ENCODE results near the gene KRTDAP.

The KRTDAP gene

DNA sequence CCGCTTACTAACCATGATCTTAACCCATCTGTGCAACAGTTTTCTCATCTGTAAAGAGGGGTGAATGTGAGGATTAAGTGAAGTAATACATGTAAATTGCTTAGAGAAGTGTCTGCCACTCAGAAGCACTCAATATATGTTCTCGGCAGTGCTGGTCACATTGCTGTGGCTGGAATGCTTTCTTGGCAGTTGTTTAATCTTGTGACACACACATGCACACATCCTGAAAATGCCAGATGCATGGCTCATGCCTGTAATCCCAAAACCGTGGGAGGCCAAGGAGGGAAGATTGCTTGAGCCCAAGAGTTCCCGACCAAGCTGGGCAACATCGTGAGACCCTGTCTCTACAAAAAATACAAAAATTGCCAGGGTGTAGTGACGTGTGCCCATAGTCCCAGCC is 28.0 kb upstream of the KRTDAP start:
- no peak for DNase-seq (ENCODE audit: low read depth, low spot score)
- Histone ChIP-seq H3K9me3 (ENCODE audit: low read depth, low read length) (no peaks in the 10 kb centered on the region), H3K4me3 (no peak overlapping the region), H3K9ac (ENCODE audit: insufficient read length) (no peak overlapping the region), H3K27ac (no peak overlapping the region), H3K36me3 (ENCODE audit: insufficient read depth, low read length) (no peaks in the 10 kb centered on the region)
- no peak for TF ChIP-seq FOXP2 (optimal IDR thresholded peaks at IDR 0.05; ENCODE audit: control extremely low read depth, extremely low read length, insufficient read depth)
- TF ChIP-seq POLR2AphosphoS5 (IDR thresholded peaks at IDR 0.05; ENCODE audit: borderline replicate concordance, low read depth, low read length): no peak
- TF ChIP-seq EZH2 (IDR thresholded peaks at IDR 0.05): no peak

DNA sequence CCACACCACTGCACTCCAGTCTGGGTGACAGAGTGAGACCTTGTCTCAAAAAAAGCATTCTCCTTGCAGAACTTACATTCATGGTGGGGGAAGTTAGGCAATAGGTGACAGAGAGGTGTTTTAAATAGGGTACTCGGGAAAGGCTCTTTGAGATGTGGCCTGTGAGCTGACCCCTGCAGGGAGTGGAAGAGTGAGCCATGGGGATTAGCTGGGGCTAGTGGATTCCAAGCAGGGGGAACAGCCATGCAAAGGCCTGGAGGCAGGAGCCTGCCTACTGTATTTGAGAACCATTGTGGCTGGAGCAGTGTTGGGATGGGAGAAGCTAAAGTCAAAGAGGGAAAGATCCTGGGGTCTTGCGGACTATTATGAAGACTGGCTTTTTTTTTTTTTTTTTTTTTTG is 27.1 kb upstream of the KRTDAP start:
- no peak overlapping the region for H3K27ac ChIP-seq
- H3K9ac ChIP-seq (ENCODE audit: insufficient read length): no peak overlapping the region
- TF ChIP-seq POLR2AphosphoS5 (IDR thresholded peaks at IDR 0.05; ENCODE audit: borderline replicate concordance, low read depth, low read length): no peak
- no peak for TF ChIP-seq EZH2 (IDR thresholded peaks at IDR 0.05)
- no peak for TF ChIP-seq FOXP2 (optimal IDR thresholded peaks at IDR 0.05; ENCODE audit: control extremely low read depth, extremely low read length, insufficient read depth)
- H3K4me3 ChIP-seq: no peak overlapping the region
- H3K9me3 ChIP-seq (ENCODE audit: low read depth, low read length): no peaks in the 10 kb centered on the region
- no peak for DNase-seq (ENCODE audit: low read depth, low spot score)
- H3K36me3 ChIP-seq (ENCODE audit: insufficient read depth, low read length): no peaks in the 10 kb centered on the region

DNA sequence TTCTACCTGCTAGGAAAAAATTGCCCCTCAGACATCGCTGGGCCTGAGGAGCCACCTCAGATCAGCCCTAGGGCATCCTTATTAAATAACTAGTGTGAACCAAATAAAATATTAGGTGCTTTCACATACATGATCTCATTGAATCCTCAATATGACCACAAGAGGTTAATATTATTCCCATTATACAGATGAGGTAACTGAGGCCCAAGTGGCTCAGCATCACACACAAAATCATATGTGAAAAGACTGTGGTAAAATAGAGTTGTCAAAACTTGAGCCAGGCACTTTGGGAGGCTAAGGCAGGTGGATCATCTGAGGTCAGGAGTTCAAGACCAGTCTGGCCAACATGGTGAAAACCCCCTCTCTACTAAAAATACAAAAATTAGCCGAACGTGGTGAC is 26.0 kb upstream of the KRTDAP start:
- Histone ChIP-seq H3K27ac (no peak overlapping the region), H3K9ac (ENCODE audit: insufficient read length) (no peak overlapping the region), H3K36me3 (ENCODE audit: insufficient read depth, low read length) (no peaks in the 10 kb centered on the region), H3K9me3 (ENCODE audit: low read depth, low read length) (no peaks in the 10 kb centered on the region), H3K4me3 (no peak overlapping the region)
- no peak for DNase-seq (ENCODE audit: low read depth, low spot score)
- TF ChIP-seq POLR2AphosphoS5 (IDR thresholded peaks at IDR 0.05; ENCODE audit: borderline replicate concordance, low read depth, low read length) (no peak), FOXP2 (optimal IDR thresholded peaks at IDR 0.05; ENCODE audit: control extremely low read depth, extremely low read length, insufficient read depth) (no peak), EZH2 (IDR thresholded peaks at IDR 0.05) (no peak)

DNA sequence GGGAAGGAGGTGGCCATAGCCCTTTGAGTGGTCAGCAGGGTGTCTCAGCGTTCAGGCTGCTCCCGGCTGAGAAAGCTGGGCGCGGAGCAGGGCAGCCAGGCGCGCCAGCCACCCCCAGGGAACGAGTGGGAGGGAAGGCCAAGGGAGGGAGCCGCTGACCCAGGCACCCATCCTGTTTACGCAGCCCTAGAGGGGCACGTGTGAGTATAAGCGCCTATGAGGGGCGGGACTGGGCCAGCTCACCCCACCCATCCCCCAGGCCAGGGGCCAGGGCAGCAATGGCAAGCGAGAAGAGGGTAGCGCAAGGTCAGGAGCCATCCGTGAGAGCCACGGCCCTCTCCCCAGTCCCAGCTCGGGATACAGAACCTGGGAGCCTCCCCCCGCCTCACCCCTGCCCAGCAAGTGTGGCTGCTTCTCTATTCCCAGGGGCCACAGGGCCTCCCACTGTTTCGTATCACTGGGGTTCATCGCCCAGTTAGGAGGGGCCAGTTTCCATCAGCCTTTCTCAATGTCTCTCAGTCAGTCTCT is 24.1 kb upstream of the KRTDAP start:
- H3K36me3 ChIP-seq (ENCODE audit: insufficient read depth, low read length): no peaks in the 10 kb centered on the region
- no peak for DNase-seq (ENCODE audit: low read depth, low spot score)
- TF ChIP-seq EZH2 (IDR thresholded peaks at IDR 0.05): no peak
- no peak for TF ChIP-seq POLR2AphosphoS5 (IDR thresholded peaks at IDR 0.05; ENCODE audit: borderline replicate concordance, low read depth, low read length)
- TF ChIP-seq FOXP2 (optimal IDR thresholded peaks at IDR 0.05; ENCODE audit: control extremely low read depth, extremely low read length, insufficient read depth): no peak
- H3K4me3 ChIP-seq: no peak overlapping the region
- no peak overlapping the region for H3K27ac ChIP-seq
- no peaks in the 10 kb centered on the region for H3K9me3 ChIP-seq (ENCODE audit: low read depth, low read length)
- H3K9ac ChIP-seq (ENCODE audit: insufficient read length): no peak overlapping the region

DNA sequence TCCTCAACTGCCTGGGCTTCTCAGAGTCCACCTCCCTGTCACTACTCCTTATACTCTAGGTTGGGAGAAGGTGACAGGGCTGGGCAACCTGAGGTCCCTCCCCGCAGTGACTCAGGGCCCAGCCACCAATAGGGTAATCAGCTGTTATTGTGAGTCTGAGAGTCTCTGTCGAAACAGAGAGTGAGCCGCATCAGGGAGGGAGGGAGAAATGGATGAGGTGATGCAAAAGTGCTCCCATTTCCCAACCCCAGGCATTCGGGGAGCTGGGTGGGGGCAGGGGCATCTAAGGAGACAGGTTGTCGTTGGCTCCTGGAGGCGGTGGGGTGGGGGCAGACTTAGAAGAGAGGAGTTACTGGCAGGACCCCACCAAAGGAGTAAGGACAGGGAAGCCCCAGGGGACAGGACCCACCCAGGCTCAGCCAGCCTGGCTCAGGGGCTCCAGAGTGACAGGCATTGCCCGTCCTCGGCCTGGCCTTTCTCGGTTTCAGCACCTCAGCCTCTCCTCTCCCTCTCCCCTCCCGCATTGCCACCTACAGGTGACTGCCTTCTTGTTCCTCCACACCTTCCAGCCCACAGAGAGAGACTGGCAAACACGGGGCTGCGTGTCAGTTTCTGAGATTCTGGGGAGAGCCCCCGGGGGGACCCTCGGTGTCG is 23.5 kb upstream of the KRTDAP start, which contains the start of gene DMKN:
DMKN (minus strand) TSS at position 22 of the 654 bp plus-strand sequence. CDS start 174 bp downstream, outside the sequence.
- Histone ChIP-seq H3K9me3 (ENCODE audit: low read depth, low read length) (no peaks in the 10 kb centered on the region), H3K4me3 (no peak within 1 kb of the TSS), H3K27ac (no peak within 1 kb of the TSS), H3K9ac (ENCODE audit: insufficient read length) (no peak within 1 kb of the TSS), H3K36me3 (ENCODE audit: insufficient read depth, low read length) (no peaks in the 10 kb centered on the region)
- DNase-seq (ENCODE audit: low read depth, low spot score): no peak
- TF ChIP-seq FOXP2 (optimal IDR thresholded peaks at IDR 0.05; ENCODE audit: control extremely low read depth, extremely low read length, insufficient read depth) (no peak), POLR2AphosphoS5 (IDR thresholded peaks at IDR 0.05; ENCODE audit: borderline replicate concordance, low read depth, low read length) (no peak), EZH2 (IDR thresholded peaks at IDR 0.05) (no peak)

DNA sequence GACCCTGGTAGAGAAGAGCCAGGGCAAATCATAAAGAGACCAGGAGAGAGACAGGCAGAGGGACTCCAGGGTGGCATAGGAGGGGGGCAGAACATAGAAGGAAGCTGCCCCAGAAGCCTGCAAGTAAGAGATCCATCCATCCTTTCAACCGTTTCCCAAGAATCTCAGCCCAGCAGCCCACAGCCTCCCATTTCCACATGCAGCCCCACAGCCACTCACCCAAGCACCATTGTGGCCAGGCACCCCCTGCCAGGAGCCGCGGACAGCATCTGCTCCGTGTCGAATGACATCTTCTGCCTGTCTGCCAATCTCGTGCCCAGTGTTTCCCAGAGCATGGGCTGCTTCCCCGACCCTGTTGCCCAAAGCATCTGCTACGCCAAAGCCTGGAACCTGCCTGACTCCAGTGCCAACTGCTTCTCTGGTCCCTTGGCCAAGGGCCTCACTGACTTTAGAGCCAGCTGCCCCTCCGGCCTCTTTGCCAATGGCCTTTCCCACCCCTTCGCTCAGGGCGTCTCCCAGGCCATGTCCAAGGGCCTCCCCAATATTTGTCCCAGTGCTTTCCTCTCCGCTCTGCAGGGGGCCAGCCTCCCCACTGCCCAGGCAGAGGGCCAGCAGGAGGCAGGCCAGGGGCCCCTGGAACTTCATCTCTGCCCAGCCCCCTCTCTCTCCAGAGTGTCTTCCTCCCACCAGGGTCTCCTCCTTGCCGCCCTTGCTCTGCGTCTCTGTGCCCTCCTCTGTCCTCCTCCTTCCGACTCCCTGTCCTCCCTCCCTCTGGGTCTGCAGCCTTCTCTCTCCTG is 22.8 kb upstream of the KRTDAP start:
- H3K9me3 ChIP-seq (ENCODE audit: low read depth, low read length): no peaks in the 10 kb centered on the region
- H3K27ac ChIP-seq: no peak overlapping the region
- TF ChIP-seq EZH2 (IDR thresholded peaks at IDR 0.05) (no peak), POLR2AphosphoS5 (IDR thresholded peaks at IDR 0.05; ENCODE audit: borderline replicate concordance, low read depth, low read length) (no peak), FOXP2 (optimal IDR thresholded peaks at IDR 0.05; ENCODE audit: control extremely low read depth, extremely low read length, insufficient read depth) (no peak)
- H3K9ac ChIP-seq (ENCODE audit: insufficient read length): no peak overlapping the region
- DNase-seq (ENCODE audit: low read depth, low spot score): no peak
- no peak overlapping the region for H3K4me3 ChIP-seq
- no peaks in the 10 kb centered on the region for H3K36me3 ChIP-seq (ENCODE audit: insufficient read depth, low read length)

DNA sequence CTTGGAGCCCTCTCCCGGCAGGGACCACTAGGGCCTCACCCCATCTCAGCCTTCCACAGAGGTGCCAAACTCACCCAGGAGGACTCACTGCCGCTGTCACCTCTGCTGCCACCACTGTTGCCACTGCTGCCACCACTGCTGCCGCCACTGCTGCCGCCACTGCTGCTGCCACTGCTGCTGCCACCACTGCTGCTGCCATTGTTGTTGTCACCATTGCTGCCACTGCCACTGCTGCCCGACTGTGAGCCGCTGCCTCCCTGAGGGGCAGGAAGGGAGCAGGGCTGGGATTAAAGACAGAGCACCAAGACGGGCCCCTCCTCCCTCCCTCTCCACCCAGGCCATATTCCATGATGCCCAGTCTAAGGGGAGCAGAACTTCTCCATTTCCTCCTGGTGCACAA is 21.1 kb upstream of the KRTDAP start:
- DNase-seq (ENCODE audit: low read depth, low spot score): no peak
- Histone ChIP-seq H3K27ac (no peak overlapping the region), H3K9ac (ENCODE audit: insufficient read length) (no peak overlapping the region), H3K9me3 (ENCODE audit: low read depth, low read length) (no peaks in the 10 kb centered on the region), H3K4me3 (no peak overlapping the region), H3K36me3 (ENCODE audit: insufficient read depth, low read length) (no peaks in the 10 kb centered on the region)
- TF ChIP-seq FOXP2 (optimal IDR thresholded peaks at IDR 0.05; ENCODE audit: control extremely low read depth, extremely low read length, insufficient read depth) (no peak), POLR2AphosphoS5 (IDR thresholded peaks at IDR 0.05; ENCODE audit: borderline replicate concordance, low read depth, low read length) (no peak), EZH2 (IDR thresholded peaks at IDR 0.05) (no peak)

DNA sequence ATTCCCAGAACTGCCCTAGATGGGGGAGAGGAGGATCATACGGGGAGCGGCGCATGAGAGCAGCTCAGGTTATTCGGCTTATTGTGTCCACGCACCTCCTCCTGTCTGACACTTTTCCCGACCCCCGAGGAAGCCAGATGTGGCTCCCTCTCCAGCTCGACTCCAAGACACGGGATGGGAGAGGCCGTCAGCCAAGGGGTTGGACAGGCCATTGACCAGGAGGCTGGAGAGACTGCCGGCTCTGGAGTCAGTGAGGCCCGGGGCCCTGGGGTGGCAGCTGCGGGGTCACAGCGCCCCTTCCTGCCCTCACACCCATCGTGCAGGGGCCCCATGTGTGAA is 20.3 kb upstream of the KRTDAP start:
- Histone ChIP-seq H3K36me3 (ENCODE audit: insufficient read depth, low read length) (no peaks in the 10 kb centered on the region), H3K4me3 (no peak overlapping the region), H3K9ac (ENCODE audit: insufficient read length) (no peak overlapping the region), H3K9me3 (ENCODE audit: low read depth, low read length) (no peaks in the 10 kb centered on the region), H3K27ac (no peak overlapping the region)
- TF ChIP-seq FOXP2 (optimal IDR thresholded peaks at IDR 0.05; ENCODE audit: control extremely low read depth, extremely low read length, insufficient read depth) (no peak), POLR2AphosphoS5 (IDR thresholded peaks at IDR 0.05; ENCODE audit: borderline replicate concordance, low read depth, low read length) (no peak), EZH2 (IDR thresholded peaks at IDR 0.05) (no peak)
- DNase-seq (ENCODE audit: low read depth, low spot score): no peak

Data from SK-N-MC (cell line).